DND-41 (cell line): ENCODE measurements around the gene CHSY1.

Experiments
- ATAC-seq: fragments of 200-7000 bp; cut with Tn5 transposase; 3 replicates; pipeline ENCODE4 v1.9.1; 2021; ENCODE audit warnings: low read depth; ENCODE audit not compliant: insufficient read depth
- DNase-seq: peaks from one replicate; pipeline ENCODE4 v3.0.0-alpha.2; 2020
- H2AFZ ChIP-seq: 2 replicates; pipeline ENCODE4 v1.6.0; 2012; ENCODE audit warnings: low read depth, low read length
- H3K27ac ChIP-seq: 2 replicates; pipeline ENCODE4 v1.5.1; 2012; ENCODE audit warnings: low read length, inconsistent platforms
- H3K27me3 ChIP-seq: fragments of 200-600 bp; sonication (generic); 2 replicates; pipeline ENCODE4 v1.6.0; 2012; ENCODE audit warnings: low read length, mild to moderate bottlenecking, inconsistent platforms; ENCODE audit not compliant: insufficient read depth, poor library complexity
- H3K36me3 ChIP-seq: 2 replicates; pipeline ENCODE4 v1.5.1; 2012; ENCODE audit warnings: low read length, inconsistent platforms; ENCODE audit not compliant: insufficient read depth
- H3K4me1 ChIP-seq: 2 replicates; pipeline ENCODE4 v1.5.1; 2012; ENCODE audit warnings: mild to moderate bottlenecking, low read length; ENCODE audit not compliant: insufficient read depth
- H3K4me2 ChIP-seq: 2 replicates; pipeline ENCODE4 v1.6.0; 2012; ENCODE audit warnings: mild to moderate bottlenecking, moderate library complexity, low read length, inconsistent platforms; ENCODE audit not compliant: insufficient read depth
- H3K4me3 ChIP-seq, 2 experiments: fragments of 200-600 bp in 1 of 2; shearing (Covaris generic) in 1 of 2; 2 replicates each; pipeline ENCODE4 v1.5.1; 2012 to 2016; ENCODE audit warnings: inconsistent platforms in 2 of 2, low read length in 2 of 2, mild to moderate bottlenecking in 2 of 2, low read depth in 1 of 2, moderate library complexity in 1 of 2
- H3K79me2 ChIP-seq: 2 replicates; pipeline ENCODE4 v1.6.0; 2012; ENCODE audit warnings: low read length, inconsistent platforms; ENCODE audit not compliant: insufficient read depth
- H3K9ac ChIP-seq: 2 replicates; pipeline ENCODE4 v1.6.0; 2012; ENCODE audit warnings: low read depth, mild to moderate bottlenecking, inconsistent platforms, low read length, moderate library complexity
- H3K9me3 ChIP-seq: 2 replicates; pipeline ENCODE4 v1.5.1; 2012; ENCODE audit warnings: low read length, moderate library complexity, mild to moderate bottlenecking, inconsistent platforms; ENCODE audit not compliant: insufficient read depth, severe bottlenecking
- H4K20me1 ChIP-seq: 2 replicates; pipeline ENCODE4 v1.6.0; 2012; ENCODE audit warnings: low read length; ENCODE audit not compliant: insufficient read depth
- EZH2 ChIP-seq: IDR thresholded peaks from 3 replicates; pipeline ENCODE4 v1.6.1; 2012; ENCODE audit warnings: borderline replicate concordance, low read depth, mild to moderate bottlenecking, moderate library complexity, low read length, inconsistent platforms; ENCODE audit not compliant: severe bottlenecking
- TF ChIP-seq, protein P1 (sequence below): IDR thresholded peaks from 2 replicates; pipeline ENCODE4 v1.5.1; 2012; ENCODE audit warnings: borderline replicate concordance, low read length, moderate library complexity, mild to moderate bottlenecking; ENCODE audit not compliant: poor library complexity, severe bottlenecking; ENCODE audit errors: extremely low read depth

The CHSY1 gene

DNA sequence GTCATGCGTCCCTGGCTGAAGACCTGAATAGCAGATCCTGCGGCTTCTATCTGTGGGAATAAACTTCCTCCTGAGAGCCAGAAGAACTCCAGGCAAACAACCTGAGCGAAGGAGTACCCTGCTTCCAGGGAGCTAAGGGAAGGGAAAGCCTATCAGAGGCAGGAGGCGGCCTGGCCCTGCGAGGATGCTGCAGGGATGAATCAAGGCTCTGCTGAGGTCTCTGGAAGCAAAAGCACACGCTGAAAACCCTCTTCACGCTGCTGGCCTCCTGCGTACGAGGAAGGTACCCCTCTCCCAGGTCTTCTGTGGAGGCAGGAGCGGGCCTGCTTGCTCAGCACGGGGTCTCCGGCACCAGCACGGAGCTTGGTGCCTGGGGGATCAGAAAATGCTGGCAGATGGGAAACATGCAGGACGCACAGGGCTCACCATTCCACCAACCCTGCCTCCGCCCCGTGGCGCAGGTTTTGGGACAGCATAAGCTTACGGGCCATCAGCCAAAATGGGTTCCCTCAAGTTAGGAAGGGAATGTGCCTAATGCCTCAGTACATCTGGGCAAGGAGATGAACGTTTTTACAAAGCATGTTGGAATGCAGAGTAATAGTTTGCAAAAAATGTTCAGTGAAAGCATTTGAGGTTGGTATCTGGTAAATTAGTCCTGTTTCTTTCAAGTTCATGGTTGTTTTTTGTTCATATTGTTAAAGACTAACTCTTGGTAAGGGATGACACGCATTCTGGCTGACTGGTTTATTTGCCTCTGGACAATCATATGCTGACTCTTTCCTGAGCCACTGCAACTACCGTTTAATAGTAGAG lies 72.3 kb downstream of the CHSY1 start:
- H3K4me1 ChIP-seq = peaks cover 8% of the 10 kb centered on the region
- peaks cover 34% of the 10 kb centered on the region for H3K79me2 ChIP-seq
- no peak overlapping the region for H2AFZ ChIP-seq
- peaks cover 14% of the 10 kb centered on the region for H4K20me1 ChIP-seq
- H3K27ac ChIP-seq = no peak overlapping the region; the same call in 1 of the 2 replicates
- peaks cover 50% of the 10 kb centered on the region for H3K36me3 ChIP-seq
- no peaks in the 10 kb centered on the region for H3K27me3 ChIP-seq
- H3K9ac ChIP-seq = no peak overlapping the region
- no peaks in the 10 kb centered on the region for H3K9me3 ChIP-seq
- H3K4me3 ChIP-seq = no peak overlapping the region
- ATAC-seq = no peak
- H3K4me2 ChIP-seq = no peak overlapping the region
- no peak for DNase-seq
- TF ChIP-seq, protein P1, sequence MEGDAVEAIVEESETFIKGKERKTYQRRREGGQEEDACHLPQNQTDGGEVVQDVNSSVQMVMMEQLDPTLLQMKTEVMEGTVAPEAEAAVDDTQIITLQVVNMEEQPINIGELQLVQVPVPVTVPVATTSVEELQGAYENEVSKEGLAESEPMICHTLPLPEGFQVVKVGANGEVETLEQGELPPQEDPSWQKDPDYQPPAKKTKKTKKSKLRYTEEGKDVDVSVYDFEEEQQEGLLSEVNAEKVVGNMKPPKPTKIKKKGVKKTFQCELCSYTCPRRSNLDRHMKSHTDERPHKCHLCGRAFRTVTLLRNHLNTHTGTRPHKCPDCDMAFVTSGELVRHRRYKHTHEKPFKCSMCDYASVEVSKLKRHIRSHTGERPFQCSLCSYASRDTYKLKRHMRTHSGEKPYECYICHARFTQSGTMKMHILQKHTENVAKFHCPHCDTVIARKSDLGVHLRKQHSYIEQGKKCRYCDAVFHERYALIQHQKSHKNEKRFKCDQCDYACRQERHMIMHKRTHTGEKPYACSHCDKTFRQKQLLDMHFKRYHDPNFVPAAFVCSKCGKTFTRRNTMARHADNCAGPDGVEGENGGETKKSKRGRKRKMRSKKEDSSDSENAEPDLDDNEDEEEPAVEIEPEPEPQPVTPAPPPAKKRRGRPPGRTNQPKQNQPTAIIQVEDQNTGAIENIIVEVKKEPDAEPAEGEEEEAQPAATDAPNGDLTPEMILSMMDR = no peak
- no peak for TF ChIP-seq EZH2

DNA sequence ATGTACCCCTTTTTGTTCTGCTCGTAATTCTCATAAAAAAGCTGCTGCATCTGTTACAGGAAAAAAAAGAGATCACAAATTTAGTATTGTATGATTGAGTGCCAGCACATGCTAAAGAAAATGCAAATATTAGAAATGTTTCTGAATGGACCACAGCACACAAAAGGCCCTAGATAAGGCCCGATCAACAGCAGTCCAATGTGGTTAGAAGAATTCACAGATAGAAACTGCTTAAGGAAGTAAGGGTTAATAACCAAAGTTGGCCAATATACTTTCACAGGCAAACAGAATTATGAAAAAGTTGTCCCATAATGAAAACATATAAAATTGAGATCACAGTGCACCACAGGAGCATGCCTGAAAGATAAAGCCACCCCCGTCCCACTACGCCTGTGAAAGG lies 72.9 kb downstream of the CHSY1 start:
- peaks cover 32% of the 10 kb centered on the region for H3K79me2 ChIP-seq
- H2AFZ ChIP-seq = no peak overlapping the region

DNA sequence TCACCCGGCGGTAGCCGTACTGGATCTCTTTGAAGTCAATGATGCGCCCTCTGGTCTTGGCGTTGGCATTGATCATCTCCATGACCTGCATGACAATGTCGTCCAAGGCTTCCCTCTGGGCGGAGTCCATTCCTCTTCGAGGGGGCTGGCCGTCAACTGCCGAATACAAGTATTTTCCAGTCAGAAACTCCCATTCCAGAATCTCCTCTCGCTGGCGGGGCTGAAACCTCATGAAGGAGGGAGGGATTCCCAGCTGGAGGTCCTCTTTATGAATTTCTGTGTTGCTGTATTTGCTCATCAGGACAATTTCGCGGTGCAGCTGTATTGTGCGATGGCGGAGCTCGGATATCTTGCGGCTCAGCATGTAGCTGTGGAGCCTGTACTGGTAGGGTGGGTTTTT lies 73.4 kb downstream of the CHSY1 start:
- ATAC-seq (no peak), DNase-seq (no peak)
- Histone ChIP-seq H3K9me3 (no peaks in the 10 kb centered on the region), H2AFZ (no peak overlapping the region), H4K20me1 (peaks cover 14% of the 10 kb centered on the region), H3K4me2 (no peak overlapping the region), H3K4me3 (no peak overlapping the region), H3K4me1 (peaks cover 18% of the 10 kb centered on the region), H3K9ac (no peak overlapping the region), H3K36me3 (peaks cover 54% of the 10 kb centered on the region), H3K79me2 (peaks cover 28% of the 10 kb centered on the region), H3K27me3 (no peaks in the 10 kb centered on the region), H3K27ac (no peak overlapping the region)
- TF ChIP-seq EZH2 = no peak
- TF ChIP-seq, protein P1 = no peak

More for the DNA sequence above, 72.9 kb downstream of the CHSY1 start:
- Histone ChIP-seq H3K4me2 (no peak overlapping the region), H3K4me3 (no peak overlapping the region), H3K9me3 (no peaks in the 10 kb centered on the region), H3K27me3 (no peaks in the 10 kb centered on the region), H3K27ac (no peak overlapping the region), H4K20me1 (peaks cover 14% of the 10 kb centered on the region), H3K4me1 (peaks cover 14% of the 10 kb centered on the region), H3K9ac (no peak overlapping the region), H3K36me3 (peaks cover 54% of the 10 kb centered on the region)
- ATAC-seq = no peak
- no peak for DNase-seq
- TF ChIP-seq, protein P1 = no peak
- TF ChIP-seq EZH2 = no peak
